A549 treated with AZD9567 at 1 μM for 4 hours (cell line): ENCODE measurements around the gene ARMC10. TPM values are rescaled to one million over a fixed set of nuclear protein-coding genes. Genes with fewer than 3 reads are reported as not detected.

Source experiments
- total RNA-seq: library from RNA; stranded (reverse); fragments of 200-300 nt; extraction: Qiagen RNA extraction; gene quantifications from 5 replicates; pipeline ENCODE4 v1.2.3, GENCODE V29; 2022; ENCODE audit not compliant: insufficient read depth

ARMC10 gene
- 34.2 to 39.5 TPM (median 38.3 TPM) in 5 replicates for total RNA-seq

DNA sequence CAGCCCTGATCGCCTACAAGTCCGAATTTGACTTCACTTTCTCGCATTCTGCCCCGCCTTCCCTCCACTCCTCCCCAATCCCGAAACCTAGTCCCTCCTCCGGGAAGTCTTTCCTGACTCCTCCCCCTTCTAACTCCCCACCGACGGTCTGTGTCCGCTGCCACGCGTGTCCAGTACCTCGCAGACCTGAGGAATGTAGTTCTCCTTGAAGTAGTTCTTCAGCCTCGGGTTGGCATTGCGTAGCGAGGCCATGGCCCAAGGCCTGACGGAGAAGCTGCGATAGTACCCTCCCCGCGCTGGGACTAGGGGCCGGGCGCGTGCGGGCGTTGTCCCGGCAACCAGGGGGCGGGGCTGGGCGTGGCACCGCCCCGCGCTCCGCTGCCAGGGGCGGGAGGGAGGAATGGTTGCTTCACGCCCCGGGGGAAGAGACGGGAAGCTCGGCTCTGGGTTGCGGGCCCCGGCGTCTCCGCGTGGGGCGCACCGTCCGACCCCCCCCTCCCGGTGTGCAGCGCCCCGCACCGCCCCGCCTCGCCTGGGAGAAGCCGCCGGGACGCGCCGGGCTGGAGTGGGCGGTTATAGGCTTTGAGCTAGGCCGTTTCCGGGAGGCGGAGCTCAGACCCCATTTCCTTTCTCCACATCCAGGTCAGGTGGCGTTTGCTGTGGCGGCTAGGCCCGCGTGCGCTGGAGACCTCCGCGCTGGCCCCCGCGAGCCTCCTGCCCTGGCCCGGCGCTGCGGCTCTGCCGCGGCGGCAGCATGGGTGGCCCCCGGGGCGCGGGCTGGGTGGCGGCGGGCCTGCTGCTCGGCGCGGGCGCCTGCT is at the start of gene ARMC10, which contains the start of gene FBXL13:
TSS of gene ARMC10 (plus strand) at position 622 of the 818 bp plus-strand sequence. CDS start at position 755, 133 bp downstream.
TSS of gene FBXL13 (minus strand) at position 278 of the 818 bp plus-strand sequence.

Other genes with a start within 250 kb of the ARMC10 start
- gene LRRC17, start 162.1 kb upstream of the ARMC10 start, total RNA-seq: 0.05 to 0.17 TPM (median 0.09 TPM) in 3 of 5 replicates, not detected in the others
- gene FBXL13, start 344 bp upstream of the ARMC10 start, total RNA-seq: 0.27 to 0.48 TPM (median 0.43 TPM) in 4 of 5 replicates, not detected in the other
- 2.7 to 4.8 TPM (median 4.2 TPM) in 5 replicates for gene NAPEPLD, start 74.0 kb downstream of the ARMC10 start, total RNA-seq
- 62.4 to 94.3 TPM (median 67.0 TPM) in 5 replicates for gene PMPCB, start 222.3 kb downstream of the ARMC10 start, total RNA-seq